Measurements from ENCODE around the gene CYP39A1. TPM values are rescaled to one million over a fixed set of nuclear protein-coding genes. Genes with fewer than 3 reads are reported as not detected.
A peak's percentile ranks its signal among the peaks of the same experiment; 100 is the strongest.

The CYP39A1 gene
- total RNA-seq, 5 donors from 2014 or later (not counting 1 experiment from before 2014, with no cell fraction given): not detected

- no peaks in the 10 kb centered on the region for H3K27me3 ChIP-seq (replicated peaks in 1 of 2; ENCODE audit: control insufficient read depth in 2 of 2, extremely low read depth in 1 of 2, insufficient read depth in 2 of 2, low read length in 1 of 2)
- no peaks in the 10 kb centered on the region for H3K4me1 ChIP-seq (ENCODE audit: control insufficient read depth in 1 of 2, extremely low read depth in 1 of 2, insufficient read depth in 2 of 2, low read length in 2 of 2)
- H3K9me3 ChIP-seq: no peaks in the 10 kb centered on the region
- no peaks in the 10 kb centered on the region for H3K4me1 Mint-ChIP-seq
- no peaks in the 10 kb centered on the region for H3K9me3 Mint-ChIP-seq
- no peak overlapping the region for H3K4me3 ChIP-seq (ENCODE audit: control insufficient read depth in 1 of 2, extremely low read depth in 1 of 2, low read length in 1 of 2)
- H3K27me3 Mint-ChIP-seq: peaks cover 0 to 4% of the 10 kb centered on the region in 2 donors
- WGBS (ENCODE audit: insufficient coverage): no CpG with 5 or more reads among the region's 2 CpGs
- no peak for DNase-seq
- H3K27ac ChIP-seq (ENCODE audit: low read length): no peak overlapping the region
- no peaks in the 10 kb centered on the region for H3K36me3 Mint-ChIP-seq
- no peak overlapping the region for H3K4me3 Mint-ChIP-seq
- POLR2A ChIA-PET: no interaction called here
- H3K36me3 ChIP-seq (ENCODE audit: control insufficient read depth in 2 of 2, extremely low read depth in 1 of 2, insufficient read depth in 1 of 2, low read length in 1 of 2): no peaks in the 10 kb centered on the region
- ATAC-seq (replicated peaks in 1 of 4): no peak
- H3K27ac Mint-ChIP-seq: no peak overlapping the region
- CTCF ChIA-PET: no interaction called here
Observed at GRCh38 chr6:46667377-46667776, 14.8 kb upstream of the CYP39A1 start.

- ChIA-PET CTCF (no interaction called here), POLR2A (no interaction called here)
- DNase-seq (no peak), ATAC-seq (replicated peaks in 1 of 4) (no peak)
- Histone ChIP-seq H3K9me3 (no peaks in the 10 kb centered on the region), H3K27ac (ENCODE audit: low read length) (no peak overlapping the region), H3K4me1 (ENCODE audit: control insufficient read depth in 1 of 2, extremely low read depth in 1 of 2, insufficient read depth in 2 of 2, low read length in 2 of 2) (no peaks in the 10 kb centered on the region), H3K27me3 (replicated peaks in 1 of 2; ENCODE audit: control insufficient read depth in 2 of 2, extremely low read depth in 1 of 2, insufficient read depth in 2 of 2, low read length in 1 of 2) (peaks cover 0 to 4% of the 10 kb centered on the region in 2 experiments), H3K4me3 (ENCODE audit: control insufficient read depth in 1 of 2, extremely low read depth in 1 of 2, low read length in 1 of 2) (no peak overlapping the region), H3K36me3 (ENCODE audit: control insufficient read depth in 2 of 2, extremely low read depth in 1 of 2, insufficient read depth in 1 of 2, low read length in 1 of 2) (no peaks in the 10 kb centered on the region)
- Mint-ChIP-seq H3K36me3 (no peaks in the 10 kb centered on the region), H3K9me3 (no peaks in the 10 kb centered on the region), H3K4me3 (no peak overlapping the region), H3K27ac (no peak overlapping the region), H3K27me3 (peaks cover 5 to 8% of the 10 kb centered on the region in 2 donors), H3K4me1 (no peaks in the 10 kb centered on the region)
- no CpG with 5 or more reads among the region's 2 CpGs for WGBS (ENCODE audit: insufficient coverage)
Observed at GRCh38 chr6:46661483-46661882, 8.9 kb upstream of the CYP39A1 start.

GRCh38 chr6:46657642-46658041 lies 5.0 kb upstream of the CYP39A1 start:
- H3K4me1 ChIP-seq (ENCODE audit: control insufficient read depth in 1 of 2, extremely low read depth in 1 of 2, insufficient read depth in 2 of 2, low read length in 2 of 2): peaks cover 0 to 8% of the 10 kb centered on the region in 2 experiments
- no peak overlapping the region for H3K4me3 Mint-ChIP-seq
- H3K4me1 Mint-ChIP-seq: peaks cover 7 to 9% (median 8%) of the 10 kb centered on the region in 3 donors
- H3K9me3 Mint-ChIP-seq: no peaks in the 10 kb centered on the region
- H3K27ac ChIP-seq (ENCODE audit: low read length): no peak overlapping the region
- no peaks in the 10 kb centered on the region for H3K36me3 Mint-ChIP-seq
- no peaks in the 10 kb centered on the region for H3K36me3 ChIP-seq (ENCODE audit: control insufficient read depth in 2 of 2, extremely low read depth in 1 of 2, insufficient read depth in 1 of 2, low read length in 1 of 2)
- no peak for DNase-seq
- no peak overlapping the region for H3K27ac Mint-ChIP-seq
- H3K27me3 Mint-ChIP-seq: peaks cover 24 to 33% of the 10 kb centered on the region in 2 donors
- ATAC-seq (replicated peaks in 1 of 4): no peak
- H3K27me3 ChIP-seq (replicated peaks in 1 of 2; ENCODE audit: control insufficient read depth in 2 of 2, extremely low read depth in 1 of 2, insufficient read depth in 2 of 2, low read length in 1 of 2): peaks cover 3 to 16% of the 10 kb centered on the region in 2 experiments
- no peaks in the 10 kb centered on the region for H3K9me3 ChIP-seq
- CTCF ChIA-PET: no interaction called here
- no peak overlapping the region for H3K4me3 ChIP-seq (ENCODE audit: control insufficient read depth in 1 of 2, extremely low read depth in 1 of 2, low read length in 1 of 2)
- POLR2A ChIA-PET: no interaction called here

GRCh38 chr6:46655803-46656202 lies 3.2 kb upstream of the CYP39A1 start:
- Mint-ChIP-seq H3K27ac (no peak overlapping the region), H3K36me3 (no peaks in the 10 kb centered on the region), H3K27me3 (peaks cover 34 to 47% of the 10 kb centered on the region in 2 donors), H3K4me3 (no peak overlapping the region), H3K4me1 (peaks cover 15 to 16% (median 15%) of the 10 kb centered on the region in 3 donors), H3K9me3 (no peaks in the 10 kb centered on the region)
- no peaks in the 10 kb centered on the region for H3K9me3 ChIP-seq
- no peak overlapping the region for H3K27ac ChIP-seq (ENCODE audit: low read length)
- H3K36me3 ChIP-seq (ENCODE audit: control insufficient read depth in 2 of 2, extremely low read depth in 1 of 2, insufficient read depth in 1 of 2, low read length in 1 of 2): no peaks in the 10 kb centered on the region
- CTCF ChIA-PET: interaction anchor here in 1 of 2 donors (0.7 kb wide), 1 partner anchor 448 kb away, joined by 4 read pairs; no protein-coding TSS in a partner anchor
- H3K4me1 ChIP-seq (ENCODE audit: control insufficient read depth in 1 of 2, extremely low read depth in 1 of 2, insufficient read depth in 2 of 2, low read length in 2 of 2): peaks cover 0 to 13% of the 10 kb centered on the region in 2 experiments
- POLR2A ChIA-PET: no interaction called here
- H3K4me3 ChIP-seq (ENCODE audit: control insufficient read depth in 1 of 2, extremely low read depth in 1 of 2, low read length in 1 of 2): no peak overlapping the region
- WGBS (ENCODE audit: insufficient coverage): 94% methylated on average over 3 of the region's 6 CpGs
- no peak for DNase-seq
- peaks cover 3 to 21% of the 10 kb centered on the region in 2 experiments for H3K27me3 ChIP-seq (replicated peaks in 1 of 2; ENCODE audit: control insufficient read depth in 2 of 2, extremely low read depth in 1 of 2, insufficient read depth in 2 of 2, low read length in 1 of 2)
- no peak for ATAC-seq (replicated peaks in 1 of 4)

- Mint-ChIP-seq H3K27ac (no peak overlapping the region), H3K4me1 (peaks cover 15 to 16% (median 15%) of the 10 kb centered on the region in 3 donors), H3K4me3 (peak overlapping the region; percentile 80 to 88 (median 86)), H3K9me3 (no peaks in the 10 kb centered on the region), H3K36me3 (no peaks in the 10 kb centered on the region), H3K27me3 (peaks cover 33 to 56% of the 10 kb centered on the region in 2 donors)
- Histone ChIP-seq H3K4me1 (ENCODE audit: control insufficient read depth in 1 of 2, extremely low read depth in 1 of 2, insufficient read depth in 2 of 2, low read length in 2 of 2) (peaks cover 0 to 13% of the 10 kb centered on the region in 2 experiments), H3K27ac (ENCODE audit: low read length) (no peak overlapping the region), H3K36me3 (ENCODE audit: control insufficient read depth in 2 of 2, extremely low read depth in 1 of 2, insufficient read depth in 1 of 2, low read length in 1 of 2) (no peaks in the 10 kb centered on the region), H3K9me3 (no peaks in the 10 kb centered on the region), H3K4me3 (ENCODE audit: control insufficient read depth in 1 of 2, extremely low read depth in 1 of 2, low read length in 1 of 2) (peak overlapping the region; percentile 66 to 94), H3K27me3 (replicated peaks in 1 of 2; ENCODE audit: control insufficient read depth in 2 of 2, extremely low read depth in 1 of 2, insufficient read depth in 2 of 2, low read length in 1 of 2) (peaks cover 3 to 24% of the 10 kb centered on the region in 2 experiments)
- ChIA-PET CTCF (no interaction called here), POLR2A (no interaction called here)
- DNase-seq (no peak), ATAC-seq (replicated peaks in 1 of 4) (no peak)
- no CpG with 5 or more reads among the region's 10 CpGs for WGBS (ENCODE audit: insufficient coverage)
Observed at GRCh38 chr6:46653439-46654195, 999 bp upstream of the CYP39A1 start.

GRCh38 chr6:46652232-46652602 lies 401 bp downstream of the CYP39A1 start:
- 40% methylated on average over 3 of the region's 6 CpGs for WGBS (ENCODE audit: insufficient coverage)
- Histone ChIP-seq H3K4me3 (ENCODE audit: control insufficient read depth in 1 of 2, extremely low read depth in 1 of 2, low read length in 1 of 2) (peak overlapping the region; percentile 66 to 94), H3K9me3 (no peaks in the 10 kb centered on the region), H3K36me3 (ENCODE audit: control insufficient read depth in 2 of 2, extremely low read depth in 1 of 2, insufficient read depth in 1 of 2, low read length in 1 of 2) (no peaks in the 10 kb centered on the region), H3K27me3 (replicated peaks in 1 of 2; ENCODE audit: control insufficient read depth in 2 of 2, extremely low read depth in 1 of 2, insufficient read depth in 2 of 2, low read length in 1 of 2) (peaks cover 3 to 24% of the 10 kb centered on the region in 2 experiments), H3K4me1 (ENCODE audit: control insufficient read depth in 1 of 2, extremely low read depth in 1 of 2, insufficient read depth in 2 of 2, low read length in 2 of 2) (peaks cover 0 to 13% of the 10 kb centered on the region in 2 experiments), H3K27ac (ENCODE audit: low read length) (no peak overlapping the region)
- H3K27me3 Mint-ChIP-seq: peaks cover 31 to 54% of the 10 kb centered on the region in 2 donors
- peaks cover 15 to 16% (median 15%) of the 10 kb centered on the region in 3 donors for H3K4me1 Mint-ChIP-seq
- H3K9me3 Mint-ChIP-seq: no peaks in the 10 kb centered on the region
- no peak overlapping the region for H3K27ac Mint-ChIP-seq
- ChIA-PET POLR2A (no interaction called here), CTCF (interaction anchor here in 1 of 2 donors (0.6 kb wide), 1 partner anchor 432 kb away, joined by 3 read pairs; no protein-coding TSS in a partner anchor)
- ATAC-seq (replicated peaks in 1 of 4) (no peak), DNase-seq (no peak)
- H3K36me3 Mint-ChIP-seq: no peaks in the 10 kb centered on the region
- peak overlapping the region; percentile 80 to 88 (median 86) for H3K4me3 Mint-ChIP-seq

All from T-cell (primary cell).